Heart left ventricle (tissue), 16 donors: ENCODE results near the gene STRADB. TPM values are rescaled to one million over a fixed set of nuclear protein-coding genes. Genes with fewer than 3 reads are reported as not detected.
A peak's percentile ranks its signal among the peaks of the same experiment; 100 is the strongest.

Experiments
- ATAC-seq, 4 donors: fragments of 200-7000 bp; cut with Tn5 transposase; one replicate each; pipeline ENCODE4 v1.9.1; 2020 to 2022; ENCODE audit warnings: moderate library complexity in 4 of 4, mild to moderate bottlenecking in 3 of 4, moderate number of reproducible peaks in 1 of 4
- DNase-seq, 5 donors: peaks; one replicate each; pipeline ENCODE4 v3.0.0-alpha.2; 2020
- H3K27ac ChIP-seq, 12 donors: fragments of 200-600 bp; sonication (generic) in 4 of 12; one replicate each; pipeline versions ENCODE4 v1.5.0 to v1.8.0; 2016 to 2022; ENCODE audit warnings: mild to moderate bottlenecking in 2 of 12
- H3K27me3 ChIP-seq, 9 donors: fragments of 200-600 bp; sonication (generic) in 2 of 9; one replicate each; pipeline versions ENCODE4 v1.5.1 to v1.8.0; 2016 to 2022; ENCODE audit warnings: mild to moderate bottlenecking in 3 of 9
- H3K36me3 ChIP-seq, 9 donors: fragments of 200-600 bp; sonication (generic) in 2 of 9; one replicate each; pipeline versions ENCODE4 v1.5.0 to v1.8.0; 2018 to 2022; ENCODE audit warnings: mild to moderate bottlenecking in 2 of 9
- H3K4me1 ChIP-seq, 12 donors: fragments of 200-600 bp; sonication (generic) in 4 of 12; one replicate each; pipeline versions ENCODE4 v1.5.0 to v1.8.0; 2016 to 2022; ENCODE audit warnings: mild to moderate bottlenecking in 3 of 12
- H3K4me3 ChIP-seq, 12 donors: fragments of 200-600 bp; sonication (generic) in 4 of 12; one replicate each; pipeline versions ENCODE4 v1.5.0 to v1.8.0; 2017 to 2022; ENCODE audit warnings: mild to moderate bottlenecking in 9 of 12, moderate library complexity in 4 of 12
- H3K9me3 ChIP-seq, 12 donors: fragments of 200-600 bp; sonication (generic) in 4 of 12; one replicate each; pipeline versions ENCODE4 v1.5.0 to v1.8.0; 2016 to 2022; ENCODE audit warnings: mild to moderate bottlenecking in 1 of 12
- POLR2A ChIP-seq, 2 donors: fragments of 450-650 bp; IDR thresholded peaks; one replicate each; pipeline ENCODE4 v1.6.1; 2017; ENCODE audit warnings: antibody characterized with exemption in 2 of 2, mild to moderate bottlenecking in 2 of 2, moderate library complexity in 2 of 2
- WGBS, 4 donors: extraction: QIAGEN DNeasy Blood & Tissue Kit in 2 of 4; methylation state at CpG; one replicate each; pipeline versions ENCODE4 v1.1.5 to v1.1.7; 2013 to 2018; 5-methylcytosine and 5-hydroxymethylcytosine counted together
- intact Hi-C, 10 donors: fragments of 100-400 bp; cut with DNase I; formaldehyde crosslinking; loops; one replicate each; pipeline versions ENCODE4 v1.11.1 to v1.14.2; 2022
- polyA plus RNA-seq, 2 donors: library from polyadenylated mRNA; stranded (reverse); fragments of 200-250 nt; gene quantifications; one replicate each; pipeline ENCODE4 v1.2.3, GENCODE V29; 2013
- total RNA-seq, 9 donors: library from RNA; depleted of rRNA in 2 of 9; stranded (reverse); fragments of >200 nt in 2 of 9; fragmentation: NEBNext Ultra II Directional in 3 of 9; extraction: Animal tissue kit (Norgen Biotek cat#: 25700) in 3 of 9; gene quantifications; one replicate each; pipeline versions ENCODE4 v1.1.0 to v1.2.4, GENCODE V29; 2016 to 2023
- TF ChIP-seq, protein P1 (sequence below), 12 donors: fragments of 200-600 bp; sonication (generic) in 4 of 12; IDR thresholded peaks; one replicate each; pipeline versions ENCODE4 v1.5.0 to v1.8.0; 2018 to 2022; ENCODE audit warnings: antibody characterized with exemption in 12 of 12, mild to moderate bottlenecking in 5 of 12
- donor health status: ischemic (EF 13 %, LVEDD 7.1; RV severe dilation, severe dysfunction).
- donor health status: healthy with polysubstance abuse.
- donor health status: DM: no; HTN: yes; CAD: no.
- donor health status: DM: no; HTN: no; CAD: no.
- donor health status: ischemic (EF 25% LVEDD 6.9; RV normal size, moderate dysfunction).
- donor health status: ischemic (EF 25% LVEDD 5.7; RV mildly dilated, moderate dysfunction).
- donor health status: healthy.
- donor health status: DM: yes; HTN: yes; CAD: no.
- donor health status: ischemic (EF 35%, LVEDD 5.7; RV mildly dilated, moderate dysfunction).
- donor health status: nonischemic (EF 11% LVEDD 7.7; RV severe dilation, severe dysfunction).
- donor health status: DM: yes; HTN: yes; CAD: no.
- donor health status: PGD.
- donor health status: ischemic (EF 29% LVEDD 5.4; RV normal size, mild dysfunction).
- donor health status: nonischemic (EF 23%, LVEDD 6.1; RV moderate dilation, normal function).

STRADB gene
- total and polyA plus RNA-seq, 11 donors = 28.6 to 105 (median 57.9) TPM

DNA sequence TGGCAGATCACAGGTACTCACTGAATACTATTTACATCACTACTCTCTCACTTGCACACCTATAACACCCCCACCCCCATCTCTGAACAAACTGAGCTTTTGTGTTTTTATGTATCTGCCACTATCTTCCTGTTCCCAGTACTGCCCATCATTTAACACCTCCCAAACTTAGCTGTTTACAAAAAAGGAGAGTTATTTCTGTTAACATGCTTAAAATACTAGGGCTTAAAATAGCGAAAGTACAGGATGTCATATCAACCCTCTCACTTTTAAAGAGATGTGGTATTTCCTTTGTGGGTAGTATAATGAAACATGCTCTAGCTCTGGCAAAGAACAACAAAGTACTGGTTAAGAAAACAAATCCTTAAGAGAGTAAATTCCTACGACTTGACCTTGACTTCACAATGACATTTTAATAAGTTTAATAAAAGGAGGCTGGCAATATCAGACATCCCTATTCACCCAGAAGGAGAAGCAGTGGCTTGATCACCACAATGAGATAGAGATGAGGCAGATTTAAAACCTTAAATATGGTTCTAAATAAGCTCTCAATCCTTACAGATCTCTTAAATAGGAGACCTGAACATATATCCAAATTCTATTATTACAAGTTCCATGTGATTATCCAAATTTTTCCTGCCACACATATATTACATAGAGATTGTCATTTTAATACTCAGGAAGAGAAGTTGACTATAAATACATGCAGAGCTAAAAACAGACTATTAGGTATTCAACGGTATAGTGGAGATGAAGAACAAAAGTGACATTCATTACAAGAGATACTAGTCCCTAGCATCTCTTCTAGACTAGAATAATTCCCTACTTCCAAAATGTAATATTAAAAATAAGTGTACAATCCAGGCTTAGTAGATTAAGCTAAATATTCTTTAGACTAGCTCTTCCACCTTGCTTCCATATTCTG, 37.2 kb upstream of the STRADB start:
- Histone ChIP-seq H3K4me3 (peak overlapping the region in 8 of 12 donors; percentile 5 to 26 (median 10)), H3K27me3 (no peaks in the 10 kb centered on the region), H3K27ac (peak overlapping the region; percentile 30 to 93 (median 78)), H3K9me3 (no peaks in the 10 kb centered on the region), H3K36me3 (peaks cover 0 to 20% (median under 1%) of the 10 kb centered on the region in 9 donors), H3K4me1 (peaks cover 0 to 76% (median 58%) of the 10 kb centered on the region in 12 donors)
- TF ChIP-seq, protein P1, sequence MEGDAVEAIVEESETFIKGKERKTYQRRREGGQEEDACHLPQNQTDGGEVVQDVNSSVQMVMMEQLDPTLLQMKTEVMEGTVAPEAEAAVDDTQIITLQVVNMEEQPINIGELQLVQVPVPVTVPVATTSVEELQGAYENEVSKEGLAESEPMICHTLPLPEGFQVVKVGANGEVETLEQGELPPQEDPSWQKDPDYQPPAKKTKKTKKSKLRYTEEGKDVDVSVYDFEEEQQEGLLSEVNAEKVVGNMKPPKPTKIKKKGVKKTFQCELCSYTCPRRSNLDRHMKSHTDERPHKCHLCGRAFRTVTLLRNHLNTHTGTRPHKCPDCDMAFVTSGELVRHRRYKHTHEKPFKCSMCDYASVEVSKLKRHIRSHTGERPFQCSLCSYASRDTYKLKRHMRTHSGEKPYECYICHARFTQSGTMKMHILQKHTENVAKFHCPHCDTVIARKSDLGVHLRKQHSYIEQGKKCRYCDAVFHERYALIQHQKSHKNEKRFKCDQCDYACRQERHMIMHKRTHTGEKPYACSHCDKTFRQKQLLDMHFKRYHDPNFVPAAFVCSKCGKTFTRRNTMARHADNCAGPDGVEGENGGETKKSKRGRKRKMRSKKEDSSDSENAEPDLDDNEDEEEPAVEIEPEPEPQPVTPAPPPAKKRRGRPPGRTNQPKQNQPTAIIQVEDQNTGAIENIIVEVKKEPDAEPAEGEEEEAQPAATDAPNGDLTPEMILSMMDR (IDR thresholded peaks at IDR 0.05) = no peak
- peak in 1 of 2 donors; percentile 40 for TF ChIP-seq POLR2A (IDR thresholded peaks at IDR 0.05)
- 3 to 11% (median 5%) methylated on average over 3 of the region's 3 CpGs for WGBS, 4 donors
- intact Hi-C loops = loop anchor here in 3 of 10 donors (1.0 to 5.0 kb wide), 2 partner anchors 37 to 38 kb away; partner anchors contain the start of genes STRADB (in 3 of the 3) and TRAK2 (in 3 of the 3)
- ATAC-seq (peak; percentile 79 to 89 (median 84)), DNase-seq (no peak)

DNA sequence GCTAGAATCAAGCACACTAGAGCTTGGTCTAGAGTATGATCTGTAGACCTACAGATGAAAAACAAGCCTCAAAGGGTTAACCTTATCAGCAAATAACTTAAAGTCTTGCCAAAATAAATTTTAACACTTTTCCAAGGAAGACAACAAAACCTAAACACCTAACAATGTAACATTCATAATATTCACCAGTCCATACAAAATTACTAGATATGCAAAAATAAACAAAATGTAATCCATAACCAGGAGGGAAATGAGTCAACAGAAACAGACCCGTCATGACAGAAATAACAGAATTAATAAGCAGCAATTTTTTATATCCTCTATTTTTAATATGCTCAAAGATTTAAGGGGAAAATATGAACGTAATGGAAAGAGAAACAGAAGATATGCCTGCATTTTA, 36.4 kb upstream of the STRADB start:
- H3K27ac ChIP-seq = peak overlapping the region; percentile 30 to 93 (median 78)
- ATAC-seq = no peak
- WGBS, 4 donors = 8 to 24% (median 12%) methylated on average over 2 of the region's 2 CpGs
- H3K9me3 ChIP-seq = no peaks in the 10 kb centered on the region
- H3K27me3 ChIP-seq = no peaks in the 10 kb centered on the region
- no peak for TF ChIP-seq POLR2A (IDR thresholded peaks at IDR 0.05)
- TF ChIP-seq, protein P1 (IDR thresholded peaks at IDR 0.05) = no peak
- H3K4me1 ChIP-seq = peaks cover 0 to 73% (median 55%) of the 10 kb centered on the region in 12 donors
- H3K36me3 ChIP-seq = peaks cover 0 to 27% (median 6%) of the 10 kb centered on the region in 9 donors
- intact Hi-C loops = no loop called here
- no peak overlapping the region for H3K4me3 ChIP-seq
- no peak for DNase-seq

DNA sequence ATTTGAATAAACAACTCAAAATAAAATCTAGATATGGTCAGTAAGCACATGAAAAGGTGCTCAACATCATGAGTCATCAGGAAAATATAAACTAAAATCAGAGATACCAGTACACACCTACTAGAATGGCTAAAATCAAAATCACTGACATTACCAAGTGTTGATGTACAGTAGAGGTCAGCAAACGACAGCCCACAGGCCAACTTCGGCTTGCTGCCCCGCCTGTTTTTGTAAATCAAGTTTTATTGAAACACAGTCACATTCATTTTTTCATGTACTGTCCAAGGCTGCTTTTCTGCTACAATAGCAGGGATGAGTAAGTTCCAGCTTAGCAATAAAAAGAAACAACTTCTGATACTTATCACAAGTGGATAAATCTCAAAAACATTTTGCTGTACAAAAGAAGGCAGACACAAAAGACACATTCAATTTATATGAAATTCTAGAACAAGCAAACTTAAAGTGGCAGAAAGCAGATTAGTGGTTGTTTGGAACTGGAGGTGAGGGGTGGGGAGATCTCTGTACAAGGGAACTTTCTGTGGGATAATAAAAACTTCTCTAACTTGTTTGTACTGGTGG, 32.4 kb upstream of the STRADB start:
- peaks cover 0 to 70% (median 45%) of the 10 kb centered on the region in 12 donors for H3K4me1 ChIP-seq
- DNase-seq (peak in 1 of 5 donors; percentile 16), ATAC-seq (peak in 2 of 4 donors; percentile 24 to 44)
- intact Hi-C loops = no loop called here
- H3K27ac ChIP-seq = peak overlapping the region in 8 of 12 donors; percentile 6 to 57 (median 36)
- no peaks in the 10 kb centered on the region for H3K27me3 ChIP-seq
- TF ChIP-seq POLR2A (IDR thresholded peaks at IDR 0.05) = no peak
- TF ChIP-seq, protein P1 (IDR thresholded peaks at IDR 0.05) = peak in 6 of 12 donors; percentile 13 to 39 (median 28)
- 39 to 55% (median 43%) methylated on average over 3 of the region's 3 CpGs for WGBS, 4 donors
- peaks cover 0 to 25% (median 9%) of the 10 kb centered on the region in 9 donors for H3K36me3 ChIP-seq
- no peaks in the 10 kb centered on the region for H3K9me3 ChIP-seq
- H3K4me3 ChIP-seq = no peak overlapping the region

DNA sequence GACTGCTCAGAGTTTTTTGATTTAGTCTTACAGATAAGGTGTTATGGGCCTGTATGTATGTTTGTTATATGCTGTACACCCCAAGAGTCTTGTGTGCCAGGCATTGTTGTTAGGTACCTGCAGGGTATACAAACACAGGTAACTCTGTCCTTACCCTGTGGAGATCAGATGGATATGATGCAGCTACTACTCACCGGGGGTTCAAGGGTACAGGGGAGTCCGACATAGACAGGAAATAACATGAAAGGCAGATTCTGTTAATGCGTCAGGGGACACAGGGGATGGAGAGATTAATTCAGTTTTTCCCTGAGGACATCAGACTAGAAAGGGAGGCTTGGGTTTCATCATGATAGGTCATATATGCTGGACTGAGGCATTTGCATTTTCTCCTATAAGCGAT, 31.6 kb upstream of the STRADB start:
- no peak for TF ChIP-seq POLR2A (IDR thresholded peaks at IDR 0.05)
- TF ChIP-seq, protein P1 (IDR thresholded peaks at IDR 0.05) = no peak
- H3K4me3 ChIP-seq = no peak overlapping the region
- DNase-seq (no peak), ATAC-seq (peak in 1 of 4 donors; percentile 27)
- H3K9me3 ChIP-seq = no peaks in the 10 kb centered on the region
- no peaks in the 10 kb centered on the region for H3K27me3 ChIP-seq
- WGBS, 4 donors = 60 to 83% (median 71%) methylated on average over 4 of the region's 4 CpGs
- peaks cover 0 to 25% (median 9%) of the 10 kb centered on the region in 9 donors for H3K36me3 ChIP-seq
- peaks cover 3 to 70% (median 45%) of the 10 kb centered on the region in 12 donors for H3K4me1 ChIP-seq
- H3K27ac ChIP-seq = peak overlapping the region in 8 of 12 donors; percentile 3 to 57 (median 30)
- intact Hi-C loops = loop anchor here in 1 of 10 donors (2.0 kb wide), 1 partner anchor 15 kb away; no protein-coding TSS in a partner anchor
